ENCODE data around the gene TOR1B. TPM values are rescaled to one million over a fixed set of nuclear protein-coding genes. Genes with fewer than 3 reads are reported as not detected.
A peak's percentile ranks its signal among the peaks of the same experiment; 100 is the strongest.

TOR1B gene
- total and polyA plus RNA-seq, 3 donors from 2014 or later, result 29.4 to 54.7 (median 30.8) TPM

GRCh38 chr9:129801504-129801903, 1.5 kb upstream of the TOR1B start:
- intact Hi-C loops (cut with DNase I; ENCODE audit: low total_unique reads), result no loop called here
- 50 to 71% methylated on average over 17 of the region's 17 CpGs for WGBS, 2 donors
- TF ChIP-seq CTCF (IDR thresholded peaks at IDR 0.05) (no peak), POLR2A (IDR thresholded peaks at IDR 0.05) (no peak)

GRCh38 chr9:129803676-129804060, 684 bp downstream of the TOR1B start:
- Histone ChIP-seq H3K27ac (peak overlapping the region; percentile 80 to 85), H3K4me1 (peaks cover 5% of the 10 kb centered on the region), H3K27me3 (no peaks in the 10 kb centered on the region), H3K4me3 (peak overlapping the region; percentile 85 to 87), H3K36me3 (ENCODE audit: low read depth, missing control alignments) (no peaks in the 10 kb centered on the region), H3K9me3 (no peaks in the 10 kb centered on the region)
- intact Hi-C loops (cut with DNase I; ENCODE audit: low total_unique reads), result no loop called here
- no peak for TF ChIP-seq POLR2A (IDR thresholded peaks at IDR 0.05)
- no peak for TF ChIP-seq CTCF (IDR thresholded peaks at IDR 0.05)
- 0 to 1% methylated on average over 11 to 14 of the region's 14 CpGs for WGBS, 2 donors
- DNase-seq, result no peak

More at GRCh38 chr9:129801504-129801903, 1.5 kb upstream of the TOR1B start:
- peaks cover 5% of the 10 kb centered on the region for H3K4me1 ChIP-seq
- DNase-seq, result no peak
- no peak overlapping the region for H3K27ac ChIP-seq
- H3K4me3 ChIP-seq, result no peak overlapping the region
- H3K27me3 ChIP-seq, result no peaks in the 10 kb centered on the region
- no peaks in the 10 kb centered on the region for H3K9me3 ChIP-seq
- H3K36me3 ChIP-seq (ENCODE audit: low read depth, missing control alignments), result no peaks in the 10 kb centered on the region

GRCh38 chr9:129806061-129806460, 3.1 kb downstream of the TOR1B start:
- DNase-seq, result no peak
- intact Hi-C loops (cut with DNase I; ENCODE audit: low total_unique reads), result no loop called here
- WGBS, 2 donors, result 73 to 84% methylated on average over 4 of the region's 4 CpGs
- Histone ChIP-seq H3K9me3 (no peaks in the 10 kb centered on the region), H3K27me3 (no peaks in the 10 kb centered on the region), H3K27ac (no peak overlapping the region), H3K4me1 (peaks cover 5% of the 10 kb centered on the region), H3K36me3 (ENCODE audit: low read depth, missing control alignments) (no peaks in the 10 kb centered on the region), H3K4me3 (no peak overlapping the region)
- no peak for TF ChIP-seq POLR2A (IDR thresholded peaks at IDR 0.05)
- TF ChIP-seq CTCF (IDR thresholded peaks at IDR 0.05), result no peak

GRCh38 chr9:129809346-129809745, 6.4 kb downstream of the TOR1B start:
- no peak for TF ChIP-seq POLR2A (IDR thresholded peaks at IDR 0.05)
- no peak for TF ChIP-seq CTCF (IDR thresholded peaks at IDR 0.05)
- no peak for DNase-seq
- no peaks in the 10 kb centered on the region for H3K27me3 ChIP-seq
- H3K27ac ChIP-seq, result no peak overlapping the region
- no peaks in the 10 kb centered on the region for H3K4me1 ChIP-seq
- intact Hi-C loops (cut with DNase I; ENCODE audit: low total_unique reads), result no loop called here
- H3K9me3 ChIP-seq, result no peaks in the 10 kb centered on the region
- 88 to 94% methylated on average over 11 of the region's 11 CpGs for WGBS, 2 donors
- no peak overlapping the region for H3K4me3 ChIP-seq
- H3K36me3 ChIP-seq (ENCODE audit: low read depth, missing control alignments), result no peaks in the 10 kb centered on the region

- TF ChIP-seq CTCF (IDR thresholded peaks at IDR 0.05), result no peak
- TF ChIP-seq POLR2A (IDR thresholded peaks at IDR 0.05), result no peak
- H3K36me3 ChIP-seq (ENCODE audit: low read depth, missing control alignments), result no peaks in the 10 kb centered on the region
- 83 to 88% methylated on average over 4 to 11 of the region's 11 CpGs for WGBS, 2 donors
- no peaks in the 10 kb centered on the region for H3K4me1 ChIP-seq
- H3K4me3 ChIP-seq, result no peak overlapping the region
- no peaks in the 10 kb centered on the region for H3K27me3 ChIP-seq
- no peaks in the 10 kb centered on the region for H3K9me3 ChIP-seq
- no peak for DNase-seq
- H3K27ac ChIP-seq, result no peak overlapping the region
- intact Hi-C loops (cut with DNase I; ENCODE audit: low total_unique reads), result no loop called here
Measured at GRCh38 chr9:129810116-129810515, 7.1 kb downstream of the TOR1B start.
